ENCODE measurements around the gene USP48. TPM values are rescaled to one million over a fixed set of nuclear protein-coding genes. Genes with fewer than 3 reads are reported as not detected.

The USP48 gene
- total and polyA plus RNA-seq, 2 donors (not counting 1 experiment from before 2014, with no cell fraction given): 34.1 to 45.6 TPM

DNA sequence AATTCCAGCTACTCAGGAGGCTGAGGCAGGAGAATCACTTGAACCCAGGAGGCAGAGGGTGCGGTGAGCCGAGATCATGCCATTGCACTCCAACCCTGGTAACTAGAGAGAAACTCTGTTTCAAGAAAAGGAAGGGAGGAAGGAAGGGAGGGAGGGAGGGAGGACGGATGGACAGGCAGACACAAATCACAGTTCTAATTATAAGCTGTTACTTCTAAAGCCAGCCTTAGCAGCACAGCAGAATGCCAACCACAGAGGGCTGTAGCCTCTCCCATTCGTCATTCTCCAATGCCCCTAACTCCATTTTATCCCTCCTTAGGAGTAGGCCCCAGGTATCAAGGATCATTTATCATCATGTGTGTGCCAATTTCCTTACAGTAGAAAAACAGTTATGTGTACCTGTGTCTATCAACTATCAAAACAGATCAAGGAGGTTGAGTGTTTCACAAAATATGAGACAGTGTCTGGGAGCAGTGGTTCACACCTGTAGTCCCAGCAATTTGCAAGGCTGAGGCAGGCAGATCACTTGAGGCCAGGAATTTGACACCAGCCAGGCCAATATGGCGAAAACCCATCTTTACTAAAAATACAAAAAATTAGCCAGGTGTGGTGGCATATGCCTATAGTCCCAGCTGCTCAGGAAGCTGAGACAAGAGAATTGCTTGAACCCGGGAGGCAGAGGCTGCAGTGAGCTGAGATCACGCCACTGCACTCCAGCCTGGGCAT lies 19.1 kb downstream of the USP48 start:
- Histone ChIP-seq H3K79me2 (ENCODE audit: control insufficient read depth, insufficient read depth, low read length) (peaks cover 47% of the 10 kb centered on the region), H2AFZ (ENCODE audit: low read length) (no peak overlapping the region), H3K27me3 (ENCODE audit: control insufficient read depth, insufficient read depth, low read length) (no peaks in the 10 kb centered on the region), H3K9me3 (ENCODE audit: control insufficient read depth, insufficient read depth, low read depth, low read length) (no peaks in the 10 kb centered on the region), H3K4me3 (replicated peaks in 1 of 4; ENCODE audit: control extremely low read depth in 1 of 4, insufficient read depth in 1 of 4, low read depth in 3 of 4, low read length in 4 of 4) (no peak overlapping the region), H3K27ac (ENCODE audit: insufficient read depth, low read length) (no peak overlapping the region), H3K9ac (ENCODE audit: insufficient read depth, low read length) (no peak overlapping the region), H3K4me1 (ENCODE audit: control insufficient read depth, extremely low read depth, insufficient read depth, low read length) (peaks cover 8% of the 10 kb centered on the region), H4K20me1 (ENCODE audit: control insufficient read depth, extremely low read depth, insufficient read depth, low read length) (no peaks in the 10 kb centered on the region), H3K36me3 (ENCODE audit: control insufficient read depth, insufficient read depth, low read length) (no peaks in the 10 kb centered on the region), H3K4me2 (ENCODE audit: extremely low read depth, insufficient read depth, low read length) (no peak overlapping the region)
- DNase-seq (ENCODE audit: low read depth in 2 of 2): no peak
- TF ChIP-seq EZH2 (IDR thresholded peaks at IDR 0.05; ENCODE audit: low read length, missing control alignments): no peak
- TF ChIP-seq, protein P1, sequence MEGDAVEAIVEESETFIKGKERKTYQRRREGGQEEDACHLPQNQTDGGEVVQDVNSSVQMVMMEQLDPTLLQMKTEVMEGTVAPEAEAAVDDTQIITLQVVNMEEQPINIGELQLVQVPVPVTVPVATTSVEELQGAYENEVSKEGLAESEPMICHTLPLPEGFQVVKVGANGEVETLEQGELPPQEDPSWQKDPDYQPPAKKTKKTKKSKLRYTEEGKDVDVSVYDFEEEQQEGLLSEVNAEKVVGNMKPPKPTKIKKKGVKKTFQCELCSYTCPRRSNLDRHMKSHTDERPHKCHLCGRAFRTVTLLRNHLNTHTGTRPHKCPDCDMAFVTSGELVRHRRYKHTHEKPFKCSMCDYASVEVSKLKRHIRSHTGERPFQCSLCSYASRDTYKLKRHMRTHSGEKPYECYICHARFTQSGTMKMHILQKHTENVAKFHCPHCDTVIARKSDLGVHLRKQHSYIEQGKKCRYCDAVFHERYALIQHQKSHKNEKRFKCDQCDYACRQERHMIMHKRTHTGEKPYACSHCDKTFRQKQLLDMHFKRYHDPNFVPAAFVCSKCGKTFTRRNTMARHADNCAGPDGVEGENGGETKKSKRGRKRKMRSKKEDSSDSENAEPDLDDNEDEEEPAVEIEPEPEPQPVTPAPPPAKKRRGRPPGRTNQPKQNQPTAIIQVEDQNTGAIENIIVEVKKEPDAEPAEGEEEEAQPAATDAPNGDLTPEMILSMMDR (conservative IDR thresholded peaks at IDR 0.05 in 1 of 2, IDR thresholded peaks at IDR 0.05 in 1 of 2; ENCODE audit: low read depth in 1 of 2, low read length in 2 of 2): no peak

DNA sequence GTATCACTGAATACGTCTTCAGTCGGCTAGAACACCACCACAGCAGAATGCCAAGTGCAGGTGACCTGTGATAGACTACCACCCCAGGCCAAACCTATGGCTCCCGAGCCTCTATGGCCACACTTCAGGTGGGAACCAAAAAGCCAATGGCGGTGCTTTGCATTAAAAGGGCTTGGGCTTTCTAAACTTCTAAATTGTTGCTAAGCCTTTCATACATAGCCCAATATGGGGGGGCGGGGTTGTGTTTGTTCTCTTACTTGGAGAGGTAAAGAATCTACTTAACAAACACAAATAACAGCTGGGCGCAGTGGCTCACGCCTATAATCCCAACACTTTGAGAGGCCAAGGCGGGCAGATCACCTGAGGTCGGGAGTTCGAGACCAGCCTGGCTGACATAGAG lies 19.7 kb downstream of the USP48 start:
- TF ChIP-seq, protein P1 (conservative IDR thresholded peaks at IDR 0.05 in 1 of 2, IDR thresholded peaks at IDR 0.05 in 1 of 2; ENCODE audit: low read depth in 1 of 2, low read length in 2 of 2): no peak
- TF ChIP-seq EZH2 (IDR thresholded peaks at IDR 0.05; ENCODE audit: low read length, missing control alignments): no peak
- H3K4me1 ChIP-seq (ENCODE audit: control insufficient read depth, extremely low read depth, insufficient read depth, low read length): peaks cover 8% of the 10 kb centered on the region
- H3K27me3 ChIP-seq (ENCODE audit: control insufficient read depth, insufficient read depth, low read length): no peaks in the 10 kb centered on the region
- no peaks in the 10 kb centered on the region for H4K20me1 ChIP-seq (ENCODE audit: control insufficient read depth, extremely low read depth, insufficient read depth, low read length)
- DNase-seq (ENCODE audit: low read depth in 2 of 2): no peak
- no peak overlapping the region for H3K9ac ChIP-seq (ENCODE audit: insufficient read depth, low read length)
- no peaks in the 10 kb centered on the region for H3K9me3 ChIP-seq (ENCODE audit: control insufficient read depth, insufficient read depth, low read depth, low read length)
- no peak overlapping the region for H2AFZ ChIP-seq (ENCODE audit: low read length)
- H3K4me2 ChIP-seq (ENCODE audit: extremely low read depth, insufficient read depth, low read length): no peak overlapping the region
- H3K27ac ChIP-seq (ENCODE audit: insufficient read depth, low read length): no peak overlapping the region
- no peak overlapping the region for H3K4me3 ChIP-seq (replicated peaks in 1 of 4; ENCODE audit: control extremely low read depth in 1 of 4, insufficient read depth in 1 of 4, low read depth in 3 of 4, low read length in 4 of 4)
- H3K79me2 ChIP-seq (ENCODE audit: control insufficient read depth, insufficient read depth, low read length): peaks cover 50% of the 10 kb centered on the region
- H3K36me3 ChIP-seq (ENCODE audit: control insufficient read depth, insufficient read depth, low read length): no peaks in the 10 kb centered on the region

DNA sequence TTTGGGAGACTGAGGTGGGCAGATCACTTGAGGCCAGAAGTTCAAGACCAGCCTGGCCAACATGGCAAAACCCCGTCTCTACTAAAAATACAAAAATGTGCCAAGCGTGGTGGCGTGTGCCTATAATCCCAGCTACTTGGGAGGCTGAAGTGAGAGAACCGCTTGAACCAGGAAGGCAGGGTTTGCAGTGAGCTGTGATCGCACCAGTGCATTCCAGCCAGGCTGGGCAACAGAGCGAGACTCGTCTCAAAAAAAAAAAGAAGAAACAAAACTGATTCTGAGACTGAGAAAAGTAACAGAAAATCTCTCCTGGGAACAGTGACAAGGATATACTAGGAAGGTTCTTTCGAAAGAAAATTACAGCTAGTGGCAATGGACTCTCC lies 20.9 kb downstream of the USP48 start:
- no peak for DNase-seq (ENCODE audit: low read depth in 2 of 2)
- peaks cover 2% of the 10 kb centered on the region for H4K20me1 ChIP-seq (ENCODE audit: control insufficient read depth, extremely low read depth, insufficient read depth, low read length)
- no peaks in the 10 kb centered on the region for H3K9me3 ChIP-seq (ENCODE audit: control insufficient read depth, insufficient read depth, low read depth, low read length)
- H3K27me3 ChIP-seq (ENCODE audit: control insufficient read depth, insufficient read depth, low read length): no peaks in the 10 kb centered on the region
- H3K4me3 ChIP-seq (replicated peaks in 1 of 4; ENCODE audit: control extremely low read depth in 1 of 4, insufficient read depth in 1 of 4, low read depth in 3 of 4, low read length in 4 of 4): no peak overlapping the region
- no peak overlapping the region for H3K4me2 ChIP-seq (ENCODE audit: extremely low read depth, insufficient read depth, low read length)
- no peak overlapping the region for H3K27ac ChIP-seq (ENCODE audit: insufficient read depth, low read length)
- no peaks in the 10 kb centered on the region for H3K36me3 ChIP-seq (ENCODE audit: control insufficient read depth, insufficient read depth, low read length)
- TF ChIP-seq, protein P1 (conservative IDR thresholded peaks at IDR 0.05 in 1 of 2, IDR thresholded peaks at IDR 0.05 in 1 of 2; ENCODE audit: low read depth in 1 of 2, low read length in 2 of 2): no peak
- no peak for TF ChIP-seq EZH2 (IDR thresholded peaks at IDR 0.05; ENCODE audit: low read length, missing control alignments)
- H3K9ac ChIP-seq (ENCODE audit: insufficient read depth, low read length): no peak overlapping the region
- peaks cover 55% of the 10 kb centered on the region for H3K79me2 ChIP-seq (ENCODE audit: control insufficient read depth, insufficient read depth, low read length)
- H2AFZ ChIP-seq (ENCODE audit: low read length): no peak overlapping the region
- H3K4me1 ChIP-seq (ENCODE audit: control insufficient read depth, extremely low read depth, insufficient read depth, low read length): peaks cover 8% of the 10 kb centered on the region
